ENCODE data around the gene NAGLU.
"Not testable (repeated sequence)": the region's sequence is repeated elsewhere in the genome, so short reads cannot be mapped to it uniquely, and the experiment has no call there.

The NAGLU gene

GRCh38 chr17:42520540-42520951 is 15.5 kb upstream of the NAGLU start:
- FAIRE-seq (no peak), DNase-seq (ENCODE audit: insufficient read length, low spot score) (no peak)

GRCh38 chr17:42521036-42521435 is 15.0 kb upstream of the NAGLU start:
- FAIRE-seq: no peak

GRCh38 chr17:42521666-42522262 is 14.3 kb upstream of the NAGLU start:
- no peak for FAIRE-seq
- DNase-seq (ENCODE audit: insufficient read length, low spot score): no peak

More at GRCh38 chr17:42521036-42521435, 15.0 kb upstream of the NAGLU start:
- no peak for DNase-seq (ENCODE audit: insufficient read length, low spot score)

GRCh38 chr17:42522263-42522790 is 13.7 kb upstream of the NAGLU start:
- no peak for DNase-seq (ENCODE audit: insufficient read length, low spot score)
- no peak for FAIRE-seq

GRCh38 chr17:42522798-42523278 is 13.2 kb upstream of the NAGLU start:
- DNase-seq (ENCODE audit: insufficient read length, low spot score): no peak
- FAIRE-seq: no peak

GRCh38 chr17:42525221-42525620 is 10.8 kb upstream of the NAGLU start:
- no peak for FAIRE-seq
- no peak for DNase-seq (ENCODE audit: insufficient read length, low spot score)

- FAIRE-seq (no peak), DNase-seq (ENCODE audit: insufficient read length, low spot score) (no peak)
These were observed 10.0 kb upstream of the NAGLU start for GRCh38 chr17:42526031-42526444.

GRCh38 chr17:42527932-42528331 is 8.1 kb upstream of the NAGLU start:
- no peak for FAIRE-seq
- no peak for DNase-seq (ENCODE audit: insufficient read length, low spot score)

GRCh38 chr17:42529061-42529460 is 7.0 kb upstream of the NAGLU start:
- no peak for DNase-seq (ENCODE audit: insufficient read length, low spot score)

GRCh38 chr17:42530952-42531454 is 5.0 kb upstream of the NAGLU start:
- FAIRE-seq (no peak), DNase-seq (ENCODE audit: insufficient read length, low spot score) (no peak)

More at GRCh38 chr17:42529061-42529460, 7.0 kb upstream of the NAGLU start:
- FAIRE-seq: no peak

GRCh38 chr17:42531455-42532354 is 4.3 kb upstream of the NAGLU start:
- FAIRE-seq: peak; percentile 59
- no peak for DNase-seq (ENCODE audit: insufficient read length, low spot score)

GRCh38 chr17:42535155-42536047 is 640 bp upstream of the NAGLU start:
- DNase-seq (ENCODE audit: insufficient read length, low spot score) (no peak), FAIRE-seq (no peak)

- peak; percentile 96 for DNase-seq (ENCODE audit: insufficient read length, low spot score)
- peak; percentile 39 for FAIRE-seq
These were observed 523 bp downstream of the NAGLU start for GRCh38 chr17:42536372-42537155.

- DNase-seq (ENCODE audit: insufficient read length, low spot score) (no peak), FAIRE-seq (no peak)
These were observed 1.2 kb downstream of the NAGLU start for GRCh38 chr17:42537156-42537805.

- no peak for FAIRE-seq
These were observed 1.9 kb downstream of the NAGLU start for GRCh38 chr17:42537826-42538451.

GRCh38 chr17:42538482-42538881 is 2.4 kb downstream of the NAGLU start:
- FAIRE-seq (no peak), DNase-seq (ENCODE audit: insufficient read length, low spot score) (no peak)

More at GRCh38 chr17:42537826-42538451, 1.9 kb downstream of the NAGLU start:
- no peak for DNase-seq (ENCODE audit: insufficient read length, low spot score)

GRCh38 chr17:42540558-42540957 is 4.5 kb downstream of the NAGLU start:
- DNase-seq (ENCODE audit: insufficient read length, low spot score); FAIRE-seq: not testable (repeated sequence)

GRCh38 chr17:42541041-42541833 is 5.2 kb downstream of the NAGLU start:
- FAIRE-seq (no peak), DNase-seq (ENCODE audit: insufficient read length, low spot score) (no peak)

Measured in GM19239 (cell line).